CD14-positive monocyte (primary cell): ENCODE measurements around the gene TMEM95. TPM values are rescaled to one million over a fixed set of nuclear protein-coding genes. Genes with fewer than 3 reads are reported as not detected.
A peak's percentile ranks its signal among the peaks of the same experiment; 100 is the strongest.

ENCODE experiments used
- DNase-seq, 3 donors: peaks; one replicate each; pipeline ENCODE4 v3.0.0-alpha.2; 2011 to 2022
- H2AFZ ChIP-seq: 2 replicates; pipeline ENCODE4 v1.6.0; 2012; ENCODE audit warnings: mild to moderate bottlenecking, low read depth, low read length, inconsistent platforms; ENCODE audit not compliant: insufficient read depth, poor library complexity, severe bottlenecking
- H3K27ac ChIP-seq, 2 donors: 1 replicate in 1 of 2; 2 replicates in 1 of 2; pipeline ENCODE4 v1.5.1; 2012 to 2013; ENCODE audit warnings: low read length in 2 of 2, control low read depth in 1 of 2, inconsistent platforms in 1 of 2, low read depth in 1 of 2, mild to moderate bottlenecking in 1 of 2
- H3K27me3 ChIP-seq, 2 donors: one replicate each; pipeline versions ENCODE4 v1.6.0 to v1.6.1; 2011 to 2013; ENCODE audit warnings: low read length in 2 of 2; ENCODE audit not compliant: control insufficient read depth in 2 of 2, insufficient read depth in 2 of 2
- H3K36me3 ChIP-seq, 2 donors: replicated peaks in 1 of 2; 1 replicate in 1 of 2; 2 replicates in 1 of 2; pipeline versions ENCODE4 v1.5.1 to v1.6.1; 2012 to 2013; ENCODE audit warnings: low read length in 2 of 2, control low read depth in 1 of 2, inconsistent platforms in 1 of 2, mild to moderate bottlenecking in 1 of 2; ENCODE audit not compliant: insufficient read depth in 2 of 2, control insufficient read depth in 1 of 2
- H3K4me1 ChIP-seq, 2 donors: 1 replicate in 1 of 2; 2 replicates in 1 of 2; pipeline versions ENCODE4 v1.5.1 to v1.6.1; 2012 to 2013; ENCODE audit warnings: low read length in 2 of 2, control low read depth in 1 of 2, inconsistent platforms in 1 of 2, mild to moderate bottlenecking in 1 of 2, moderate library complexity in 1 of 2; ENCODE audit not compliant: insufficient read depth in 2 of 2, control insufficient read depth in 1 of 2
- H3K4me2 ChIP-seq: replicated peaks from 2 replicates; pipeline ENCODE3; 2012; ENCODE audit warnings: low read length, moderate library complexity, mild to moderate bottlenecking; ENCODE audit not compliant: poor library complexity, severe bottlenecking; ENCODE audit errors: extremely low read depth
- H3K4me3 ChIP-seq, 3 experiments: fragments of 200-600 bp in 1 of 3; sonication (generic) in 1 of 3; replicated peaks in 1 of 3; 1 replicate in 2 of 3; 2 replicates in 1 of 3; pipeline ENCODE4 v1.5.1; 2011 to 2013; ENCODE audit warnings: low read length in 3 of 3, mild to moderate bottlenecking in 3 of 3, control low read depth in 2 of 3, low read depth in 2 of 3, inconsistent platforms in 1 of 3, moderate library complexity in 1 of 3
- H3K79me2 ChIP-seq: 2 replicates; pipeline ENCODE4 v1.6.0; 2012; ENCODE audit warnings: mild to moderate bottlenecking, control low read depth, inconsistent platforms, low read length, moderate library complexity; ENCODE audit not compliant: insufficient read depth
- H3K9ac ChIP-seq: 2 replicates; pipeline ENCODE4 v1.6.0; 2017; ENCODE audit warnings: low read length, mild to moderate bottlenecking; ENCODE audit not compliant: insufficient read depth, poor library complexity, severe bottlenecking
- H3K9me3 ChIP-seq, 2 donors: replicated peaks in 1 of 2; 1 replicate in 1 of 2; 2 replicates in 1 of 2; pipeline versions ENCODE4 v1.5.1 to v1.6.1; 2012 to 2013; ENCODE audit warnings: low read length in 2 of 2, control low read depth in 1 of 2; ENCODE audit not compliant: control insufficient read depth in 1 of 2, insufficient read depth in 1 of 2
- H4K20me1 ChIP-seq: 2 replicates; pipeline ENCODE4 v1.6.0; 2012; ENCODE audit warnings: mild to moderate bottlenecking, low read length, control low read depth, moderate library complexity; ENCODE audit not compliant: insufficient read depth
- H3K27ac Mint-ChIP-seq, 7 donors: one replicate each; pipeline ENCODE4 v1.8.0; 2020; ENCODE audit warnings: mild to moderate bottlenecking in 7 of 7, mixed read lengths in 7 of 7, moderate library complexity in 6 of 7, inconsistent platforms in 2 of 7
- H3K27me3 Mint-ChIP-seq, 3 donors: one replicate each; pipeline ENCODE4 v1.8.0; 2021 to 2022; ENCODE audit warnings: low read depth in 3 of 3, mild to moderate bottlenecking in 3 of 3, mixed read lengths in 3 of 3, moderate library complexity in 3 of 3, inconsistent platforms in 1 of 3
- H3K36me3 Mint-ChIP-seq, 2 donors: one replicate each; pipeline ENCODE4 v1.8.0; 2020; ENCODE audit warnings: mixed read lengths in 2 of 2, inconsistent platforms in 1 of 2, mild to moderate bottlenecking in 1 of 2
- H3K4me1 Mint-ChIP-seq: one replicate; pipeline ENCODE4 v1.8.0; 2020; ENCODE audit warnings: mild to moderate bottlenecking, mixed read lengths
- H3K4me3 Mint-ChIP-seq, 2 donors: one replicate each; pipeline ENCODE4 v1.8.0; 2020; ENCODE audit warnings: mild to moderate bottlenecking in 2 of 2, mixed read lengths in 2 of 2, moderate library complexity in 1 of 2
- H3K9me3 Mint-ChIP-seq, 7 donors: one replicate each; pipeline ENCODE4 v1.8.0; 2020 to 2022; ENCODE audit warnings: mixed read lengths in 7 of 7, mild to moderate bottlenecking in 6 of 7, moderate library complexity in 6 of 7, inconsistent platforms in 2 of 7
- CTCF ChIP-seq: fragments of 200-600 bp; IDR thresholded peaks from one replicate; pipeline ENCODE4 v1.8.0; 2022; ENCODE audit warnings: antibody characterized with exemption, mild to moderate bottlenecking
- WGBS: methylation state at CpG from one replicate; pipeline ENCODE4 v1.1.5; 2013; ENCODE audit warnings: missing lambda C conversion rate; ENCODE audit not compliant: insufficient coverage; 5-methylcytosine and 5-hydroxymethylcytosine counted together
- intact Hi-C, 2 donors: fragments of 100-400 bp; cut with micrococcal nuclease; formaldehyde crosslinking; loops; one replicate each; pipeline versions ENCODE4 v1.15.0 to v1.15.1; 2023
- polyA plus RNA-seq, 3 donors: library from polyadenylated mRNA; depleted of rRNA in 1 of 3; unstranded in 2 of 3; stranded (reverse) in 1 of 3; fragments of 300-500 nt in 2 of 3; fragments of >200 nt in 1 of 3; fragmentation: Illumina TruSeq in 2 of 3; gene quantifications; 1 replicate in 2 of 3; 2 replicates in 1 of 3; pipeline ENCODE4 v1.2.3, GENCODE V29; 2012 to 2021

The TMEM95 gene
- polyA plus RNA-seq, 3 donors: not detected

- H3K4me1 Mint-ChIP-seq: peaks cover 21% of the 10 kb centered on the region
- peak overlapping the region; percentile 67 to 98 (median 92) for H3K27ac Mint-ChIP-seq
- H3K36me3 Mint-ChIP-seq: peaks cover 5% of the 10 kb centered on the region in 2 donors
- peaks cover 0 to 11% (median 0%) of the 10 kb centered on the region in 7 donors for H3K9me3 Mint-ChIP-seq
- H3K4me1 ChIP-seq: peaks cover 13 to 24% of the 10 kb centered on the region in 2 donors
- peak overlapping the region; percentile 92 for H3K4me2 ChIP-seq
- peaks cover 26 to 33% (median 26%) of the 10 kb centered on the region in 3 donors for H3K27me3 Mint-ChIP-seq
- H3K9ac ChIP-seq: peak overlapping the region; percentile 62
- H4K20me1 ChIP-seq: no peaks in the 10 kb centered on the region
- peak in 1 of 3 donors; percentile 3 for DNase-seq
- H3K79me2 ChIP-seq: peaks cover 3% of the 10 kb centered on the region
- 34% methylated on average over 8 of the region's 16 CpGs for WGBS
- intact Hi-C loops: loop anchor here in 1 of 2 donors (2.0 to 10.0 kb wide), 4 partner anchors 74 to 188 kb away; partner anchors contain the start of genes ACADVL, CTDNEP1, DLG4 and ELP5
- H3K4me3 ChIP-seq: peak overlapping the region; percentile 57 to 86 (median 62)
- no peak for TF ChIP-seq CTCF
- H3K4me3 Mint-ChIP-seq: peak overlapping the region; percentile 86 to 89
- H2AFZ ChIP-seq: peak overlapping the region; percentile 90
- H3K36me3 ChIP-seq: no peaks in the 10 kb centered on the region
- peak overlapping the region; percentile 59 to 70 for H3K27ac ChIP-seq
- H3K9me3 ChIP-seq: no peaks in the 10 kb centered on the region
- H3K27me3 ChIP-seq: peaks cover 4 to 25% of the 10 kb centered on the region in 2 donors
These were observed 48.2 kb downstream of the TMEM95 start for GRCh38 chr17:7403043-7403726.

GRCh38 chr17:7403727-7403976, 48.7 kb downstream of the TMEM95 start:
- intact Hi-C loops: loop anchor here in 1 of 2 donors (2.0 to 10.0 kb wide), 4 partner anchors 75 to 189 kb away; partner anchors contain the start of genes ACADVL, CTDNEP1, DLG4 and ELP5
- Histone ChIP-seq H3K27ac (peak overlapping the region; percentile 59 to 70), H4K20me1 (no peaks in the 10 kb centered on the region), H3K9me3 (no peaks in the 10 kb centered on the region), H3K9ac (peak overlapping the region; percentile 62), H2AFZ (peak overlapping the region; percentile 90), H3K4me1 (peaks cover 13 to 24% of the 10 kb centered on the region in 2 donors), H3K27me3 (peaks cover 4 to 28% of the 10 kb centered on the region in 2 donors), H3K36me3 (no peaks in the 10 kb centered on the region), H3K4me2 (peak overlapping the region; percentile 92), H3K79me2 (peaks cover 3% of the 10 kb centered on the region), H3K4me3 (peak overlapping the region; percentile 57 to 86 (median 62))
- no peak for DNase-seq
- peaks cover 29 to 36% (median 29%) of the 10 kb centered on the region in 3 donors for H3K27me3 Mint-ChIP-seq
- 0% methylated on average over 8 of the region's 13 CpGs for WGBS
- peak overlapping the region; percentile 86 to 89 for H3K4me3 Mint-ChIP-seq
- H3K36me3 Mint-ChIP-seq: peaks cover 5% of the 10 kb centered on the region in 2 donors
- TF ChIP-seq CTCF: no peak
- H3K4me1 Mint-ChIP-seq: peaks cover 21% of the 10 kb centered on the region
- peaks cover 0 to 11% (median 0%) of the 10 kb centered on the region in 7 donors for H3K9me3 Mint-ChIP-seq
- peak overlapping the region; percentile 67 to 98 (median 92) for H3K27ac Mint-ChIP-seq
